Loucy (cell line): ENCODE data around the gene MICAL2.

Source experiments
- EZH2phosphoT487 ChIP-seq: fragments of 200-600 bp; IDR thresholded peaks from 2 replicates; pipeline ENCODE4 v1.6.1; 2018; ENCODE audit warnings: antibody characterized with exemption, mild to moderate bottlenecking, moderate library complexity, borderline replicate concordance
- TF ChIP-seq, protein P1 (sequence below): fragments of 200-600 bp; sonication (generic); conservative IDR thresholded peaks from 2 replicates; pipeline ENCODE4 v1.5.1; 2014; ENCODE audit warnings: mild to moderate bottlenecking, antibody characterized with exemption, low read length

DNA sequence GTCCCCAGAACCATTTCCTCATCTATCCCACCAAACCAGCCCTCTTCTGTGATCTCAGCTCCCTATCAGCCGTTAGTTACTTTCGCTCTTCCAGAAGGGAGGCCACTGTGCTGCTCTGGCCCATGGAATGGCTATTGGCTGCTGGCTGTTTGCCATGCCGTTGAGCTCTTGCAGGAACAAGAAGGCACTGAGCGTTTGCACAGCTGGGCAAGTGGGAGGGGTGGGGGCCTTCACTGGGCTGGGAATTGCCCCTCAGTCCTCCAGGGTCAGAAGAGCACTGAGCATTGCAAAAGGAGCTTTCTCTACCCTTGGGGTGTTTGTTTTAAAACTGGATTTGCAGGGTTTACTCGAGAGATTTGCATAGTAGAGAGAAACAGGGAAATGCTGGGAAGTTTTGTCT, 137.9 kb downstream of the MICAL2 start:
- TF ChIP-seq, protein P1, sequence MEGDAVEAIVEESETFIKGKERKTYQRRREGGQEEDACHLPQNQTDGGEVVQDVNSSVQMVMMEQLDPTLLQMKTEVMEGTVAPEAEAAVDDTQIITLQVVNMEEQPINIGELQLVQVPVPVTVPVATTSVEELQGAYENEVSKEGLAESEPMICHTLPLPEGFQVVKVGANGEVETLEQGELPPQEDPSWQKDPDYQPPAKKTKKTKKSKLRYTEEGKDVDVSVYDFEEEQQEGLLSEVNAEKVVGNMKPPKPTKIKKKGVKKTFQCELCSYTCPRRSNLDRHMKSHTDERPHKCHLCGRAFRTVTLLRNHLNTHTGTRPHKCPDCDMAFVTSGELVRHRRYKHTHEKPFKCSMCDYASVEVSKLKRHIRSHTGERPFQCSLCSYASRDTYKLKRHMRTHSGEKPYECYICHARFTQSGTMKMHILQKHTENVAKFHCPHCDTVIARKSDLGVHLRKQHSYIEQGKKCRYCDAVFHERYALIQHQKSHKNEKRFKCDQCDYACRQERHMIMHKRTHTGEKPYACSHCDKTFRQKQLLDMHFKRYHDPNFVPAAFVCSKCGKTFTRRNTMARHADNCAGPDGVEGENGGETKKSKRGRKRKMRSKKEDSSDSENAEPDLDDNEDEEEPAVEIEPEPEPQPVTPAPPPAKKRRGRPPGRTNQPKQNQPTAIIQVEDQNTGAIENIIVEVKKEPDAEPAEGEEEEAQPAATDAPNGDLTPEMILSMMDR: no peak
- no peak for TF ChIP-seq EZH2phosphoT487
